GM23338 (cell line): ENCODE measurements around the gene BTBD19. TPM values are rescaled to one million over a fixed set of nuclear protein-coding genes. Genes with fewer than 3 reads are reported as not detected.

Experiments used
- ATAC-seq: fragments of 200-7000 bp; cut with Tn5 transposase; 3 replicates; pipeline ENCODE4 v1.9.1; 2020
- DNase-seq: peaks from one replicate; pipeline ENCODE4 v3.0.0-alpha.2; 2015; ENCODE audit warnings: low spot score
- H2AFZ ChIP-seq: fragments of 200-600 bp; sonication (generic); 2 replicates; pipeline ENCODE4 v1.8.0; 2016; ENCODE audit warnings: antibody characterized with exemption, mild to moderate bottlenecking, moderate library complexity
- H3F3A ChIP-seq: fragments of 200-600 bp; sonication (generic); replicated peaks from 2 replicates; pipeline ENCODE4 v1.8.0; 2017; ENCODE audit warnings: antibody characterized with exemption, mixed run types, low read depth
- H3K27ac ChIP-seq: fragments of 200-600 bp; sonication (generic); 2 replicates; pipeline ENCODE4 v1.6.1; 2016; ENCODE audit warnings: low read depth
- H3K27me3 ChIP-seq: fragments of 200-600 bp; sonication (generic); 2 replicates; pipeline ENCODE4 v1.8.0; 2016; ENCODE audit warnings: mild to moderate bottlenecking, mixed run types, moderate library complexity; ENCODE audit not compliant: insufficient read depth
- H3K36me3 ChIP-seq: fragments of 200-600 bp; sonication (generic); 2 replicates; pipeline ENCODE4 v1.8.0; 2016; ENCODE audit warnings: mild to moderate bottlenecking; ENCODE audit not compliant: insufficient read depth
- H3K4me1 ChIP-seq: fragments of 200-600 bp; sonication (generic); 2 replicates; pipeline ENCODE4 v1.8.0; 2016; ENCODE audit warnings: mild to moderate bottlenecking, moderate library complexity; ENCODE audit not compliant: insufficient read depth
- H3K4me2 ChIP-seq: fragments of 200-600 bp; sonication (generic); 2 replicates; pipeline ENCODE4 v1.7.1; 2017; ENCODE audit warnings: mixed run types
- H3K4me3 ChIP-seq: fragments of 200-600 bp; sonication (generic); 2 replicates; pipeline ENCODE4 v1.6.1; 2016; ENCODE audit warnings: mixed run types
- H3K79me2 ChIP-seq: fragments of 200-600 bp; sonication (generic); replicated peaks from 2 replicates; pipeline ENCODE4 v1.8.0; 2017; ENCODE audit warnings: mild to moderate bottlenecking; ENCODE audit not compliant: insufficient read depth
- H3K9me2 ChIP-seq: fragments of 200-600 bp; sonication (generic); 2 replicates; pipeline ENCODE4 v1.8.0; 2017; ENCODE audit not compliant: insufficient read depth
- H4K20me1 ChIP-seq: fragments of 200-600 bp; sonication (generic); replicated peaks from 2 replicates; pipeline ENCODE4 v1.8.0; 2017; ENCODE audit warnings: mild to moderate bottlenecking; ENCODE audit not compliant: insufficient read depth
- H3K27ac Mint-ChIP-seq: 2 replicates; pipeline ENCODE4 v1.8.0; 2020; ENCODE audit warnings: inconsistent platforms, mild to moderate bottlenecking, moderate library complexity, mixed read lengths
- H3K27me3 Mint-ChIP-seq: 3 replicates; pipeline ENCODE4 v1.8.0; 2022; ENCODE audit warnings: low read depth, mild to moderate bottlenecking, moderate library complexity, mixed read lengths, inconsistent platforms; ENCODE audit not compliant: insufficient read depth, poor library complexity
- H3K36me3 Mint-ChIP-seq: 3 replicates; pipeline ENCODE4 v1.8.0; 2021; ENCODE audit warnings: low read depth, mild to moderate bottlenecking, inconsistent platforms, moderate library complexity, mixed read lengths
- H3K4me1 Mint-ChIP-seq: 3 replicates; pipeline ENCODE4 v1.8.0; 2020; ENCODE audit warnings: mild to moderate bottlenecking, inconsistent platforms, mixed read lengths
- H3K4me3 Mint-ChIP-seq: 3 replicates; pipeline ENCODE4 v1.8.0; 2021; ENCODE audit warnings: moderate library complexity, mild to moderate bottlenecking, inconsistent platforms, mixed read lengths
- H3K9me3 Mint-ChIP-seq: 3 replicates; pipeline ENCODE4 v1.8.0; 2020; ENCODE audit warnings: moderate library complexity, mild to moderate bottlenecking, inconsistent platforms, mixed read lengths
- EZH2phosphoT487 ChIP-seq: fragments of 200-600 bp; sonication (generic); IDR thresholded peaks from one replicate; pipeline ENCODE4 v1.8.1; 2018; ENCODE audit warnings: antibody characterized with exemption; ENCODE audit not compliant: unreplicated experiment
- JUNB ChIP-seq: IDR thresholded peaks from one replicate; pipeline ENCODE4 v1.6.1; 2016; ENCODE audit warnings: antibody characterized with exemption; ENCODE audit not compliant: unreplicated experiment
- NANOG ChIP-seq: IDR thresholded peaks from 2 replicates; pipeline ENCODE4 v1.6.1; 2016; ENCODE audit warnings: antibody characterized with exemption, borderline replicate concordance
- POLR2AphosphoS5 ChIP-seq: IDR thresholded peaks from 2 replicates; pipeline ENCODE4 v1.6.1; 2016; ENCODE audit warnings: antibody characterized with exemption, low read depth
- STAT1 ChIP-seq: IDR thresholded peaks from one replicate; pipeline ENCODE4 v1.6.1; 2016; ENCODE audit warnings: antibody characterized with exemption; ENCODE audit not compliant: unreplicated experiment
- ZNF114 ChIP-seq: fragments of 250-450 bp; sonication (Bioruptor Pico); IDR thresholded peaks from 2 replicates; pipeline ENCODE4 v1.5.0; 2020; ENCODE audit warnings: mild to moderate bottlenecking, moderate library complexity
- ZNF331 ChIP-seq: fragments of 250-450 bp; sonication (Bioruptor Pico); IDR thresholded peaks from 2 replicates; pipeline ENCODE4 v1.5.0; 2020; ENCODE audit warnings: low read depth, mild to moderate bottlenecking, moderate library complexity
- polyA plus RNA-seq: library from polyadenylated mRNA; unstranded; fragments of >200 nt; fragmentation: Nextera tagmentation; extraction: Ambion mirVana; gene quantifications from 2 replicates; pipeline ENCODE4 v1.2.1, GENCODE V29; 2016
- total RNA-seq: library from RNA; depleted of rRNA; stranded (reverse); fragments of >200 nt; shearing (Covaris generic); gene quantifications from 2 replicates; pipeline ENCODE4 v1.2.3, GENCODE V29; 2014
- TF ChIP-seq, protein P1 (sequence below), 2 experiments: fragments of 200-600 bp in 1 of 2; sonication (generic) in 1 of 2; conservative IDR thresholded peaks; 2 replicates each; pipeline versions ENCODE4 v1.5.1 to v1.6.1; 2016 to 2017; ENCODE audit warnings: antibody characterized with exemption in 2 of 2, low read depth in 2 of 2, mild to moderate bottlenecking in 2 of 2, moderate library complexity in 1 of 2
- TF ChIP-seq, protein P2 (sequence below): fragments of 250-450 bp; sonication (Bioruptor Pico); IDR thresholded peaks from 2 replicates; pipeline ENCODE4 v1.5.0; 2020; ENCODE audit warnings: mild to moderate bottlenecking, moderate library complexity
- TF ChIP-seq, protein P3 (sequence below): IDR thresholded peaks from one replicate; pipeline ENCODE4 v1.6.1; 2018; ENCODE audit warnings: antibody characterized with exemption; ENCODE audit not compliant: unreplicated experiment
- TF ChIP-seq, protein P4 (sequence below): IDR thresholded peaks from 2 replicates; pipeline ENCODE4 v1.6.1; 2016; ENCODE audit warnings: antibody characterized with exemption

The BTBD19 gene
- total and polyA plus RNA-seq, 2 experiments from 2014 or later = 0.37 to 0.66 TPM

DNA sequence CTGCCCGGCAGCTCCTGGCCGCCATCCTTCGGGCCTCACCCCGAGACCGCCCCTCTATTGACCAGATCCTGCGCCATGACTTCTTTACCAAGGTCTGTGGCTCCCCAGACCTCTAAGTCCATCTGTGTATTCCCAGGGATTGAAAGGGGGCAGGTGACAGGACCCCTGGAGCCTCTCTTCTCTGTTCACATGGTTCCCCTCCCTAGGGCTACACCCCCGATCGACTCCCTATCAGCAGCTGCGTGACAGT is 5.3 kb upstream of the BTBD19 start:
- no peaks in the 10 kb centered on the region for H3K9me3 Mint-ChIP-seq
- Histone ChIP-seq H3K27me3 (no peaks in the 10 kb centered on the region), H3K9me2 (no peaks in the 10 kb centered on the region), H3F3A (peaks cover 18% of the 10 kb centered on the region; the same call in 1 of the 2 replicates), H3K4me3 (no peak overlapping the region), H4K20me1 (no peaks in the 10 kb centered on the region), H2AFZ (no peak overlapping the region), H3K36me3 (no peaks in the 10 kb centered on the region; the same call in 1 of the 2 replicates), H3K4me1 (peaks cover 22% of the 10 kb centered on the region), H3K4me2 (no peak overlapping the region), H3K27ac (no peak overlapping the region), H3K79me2 (0 out of 2 replicates have a peak, but pooled peaks cover 3% of the 10 kb centered on the region)
- no peak for DNase-seq
- ATAC-seq = no peak
- no peak overlapping the region; the same call in 1 of the 2 replicates for H3K27ac Mint-ChIP-seq
- TF ChIP-seq, protein P1, sequence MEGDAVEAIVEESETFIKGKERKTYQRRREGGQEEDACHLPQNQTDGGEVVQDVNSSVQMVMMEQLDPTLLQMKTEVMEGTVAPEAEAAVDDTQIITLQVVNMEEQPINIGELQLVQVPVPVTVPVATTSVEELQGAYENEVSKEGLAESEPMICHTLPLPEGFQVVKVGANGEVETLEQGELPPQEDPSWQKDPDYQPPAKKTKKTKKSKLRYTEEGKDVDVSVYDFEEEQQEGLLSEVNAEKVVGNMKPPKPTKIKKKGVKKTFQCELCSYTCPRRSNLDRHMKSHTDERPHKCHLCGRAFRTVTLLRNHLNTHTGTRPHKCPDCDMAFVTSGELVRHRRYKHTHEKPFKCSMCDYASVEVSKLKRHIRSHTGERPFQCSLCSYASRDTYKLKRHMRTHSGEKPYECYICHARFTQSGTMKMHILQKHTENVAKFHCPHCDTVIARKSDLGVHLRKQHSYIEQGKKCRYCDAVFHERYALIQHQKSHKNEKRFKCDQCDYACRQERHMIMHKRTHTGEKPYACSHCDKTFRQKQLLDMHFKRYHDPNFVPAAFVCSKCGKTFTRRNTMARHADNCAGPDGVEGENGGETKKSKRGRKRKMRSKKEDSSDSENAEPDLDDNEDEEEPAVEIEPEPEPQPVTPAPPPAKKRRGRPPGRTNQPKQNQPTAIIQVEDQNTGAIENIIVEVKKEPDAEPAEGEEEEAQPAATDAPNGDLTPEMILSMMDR (conservative IDR thresholded peaks at IDR 0.05; ENCODE audit: low read depth in 2 of 2) = no peak
- TF ChIP-seq EZH2phosphoT487 = no peak
- TF ChIP-seq POLR2AphosphoS5 = no peak
- TF ChIP-seq ZNF114 (CRISPR knock-in tag) = no peak
- TF ChIP-seq, protein P2, sequence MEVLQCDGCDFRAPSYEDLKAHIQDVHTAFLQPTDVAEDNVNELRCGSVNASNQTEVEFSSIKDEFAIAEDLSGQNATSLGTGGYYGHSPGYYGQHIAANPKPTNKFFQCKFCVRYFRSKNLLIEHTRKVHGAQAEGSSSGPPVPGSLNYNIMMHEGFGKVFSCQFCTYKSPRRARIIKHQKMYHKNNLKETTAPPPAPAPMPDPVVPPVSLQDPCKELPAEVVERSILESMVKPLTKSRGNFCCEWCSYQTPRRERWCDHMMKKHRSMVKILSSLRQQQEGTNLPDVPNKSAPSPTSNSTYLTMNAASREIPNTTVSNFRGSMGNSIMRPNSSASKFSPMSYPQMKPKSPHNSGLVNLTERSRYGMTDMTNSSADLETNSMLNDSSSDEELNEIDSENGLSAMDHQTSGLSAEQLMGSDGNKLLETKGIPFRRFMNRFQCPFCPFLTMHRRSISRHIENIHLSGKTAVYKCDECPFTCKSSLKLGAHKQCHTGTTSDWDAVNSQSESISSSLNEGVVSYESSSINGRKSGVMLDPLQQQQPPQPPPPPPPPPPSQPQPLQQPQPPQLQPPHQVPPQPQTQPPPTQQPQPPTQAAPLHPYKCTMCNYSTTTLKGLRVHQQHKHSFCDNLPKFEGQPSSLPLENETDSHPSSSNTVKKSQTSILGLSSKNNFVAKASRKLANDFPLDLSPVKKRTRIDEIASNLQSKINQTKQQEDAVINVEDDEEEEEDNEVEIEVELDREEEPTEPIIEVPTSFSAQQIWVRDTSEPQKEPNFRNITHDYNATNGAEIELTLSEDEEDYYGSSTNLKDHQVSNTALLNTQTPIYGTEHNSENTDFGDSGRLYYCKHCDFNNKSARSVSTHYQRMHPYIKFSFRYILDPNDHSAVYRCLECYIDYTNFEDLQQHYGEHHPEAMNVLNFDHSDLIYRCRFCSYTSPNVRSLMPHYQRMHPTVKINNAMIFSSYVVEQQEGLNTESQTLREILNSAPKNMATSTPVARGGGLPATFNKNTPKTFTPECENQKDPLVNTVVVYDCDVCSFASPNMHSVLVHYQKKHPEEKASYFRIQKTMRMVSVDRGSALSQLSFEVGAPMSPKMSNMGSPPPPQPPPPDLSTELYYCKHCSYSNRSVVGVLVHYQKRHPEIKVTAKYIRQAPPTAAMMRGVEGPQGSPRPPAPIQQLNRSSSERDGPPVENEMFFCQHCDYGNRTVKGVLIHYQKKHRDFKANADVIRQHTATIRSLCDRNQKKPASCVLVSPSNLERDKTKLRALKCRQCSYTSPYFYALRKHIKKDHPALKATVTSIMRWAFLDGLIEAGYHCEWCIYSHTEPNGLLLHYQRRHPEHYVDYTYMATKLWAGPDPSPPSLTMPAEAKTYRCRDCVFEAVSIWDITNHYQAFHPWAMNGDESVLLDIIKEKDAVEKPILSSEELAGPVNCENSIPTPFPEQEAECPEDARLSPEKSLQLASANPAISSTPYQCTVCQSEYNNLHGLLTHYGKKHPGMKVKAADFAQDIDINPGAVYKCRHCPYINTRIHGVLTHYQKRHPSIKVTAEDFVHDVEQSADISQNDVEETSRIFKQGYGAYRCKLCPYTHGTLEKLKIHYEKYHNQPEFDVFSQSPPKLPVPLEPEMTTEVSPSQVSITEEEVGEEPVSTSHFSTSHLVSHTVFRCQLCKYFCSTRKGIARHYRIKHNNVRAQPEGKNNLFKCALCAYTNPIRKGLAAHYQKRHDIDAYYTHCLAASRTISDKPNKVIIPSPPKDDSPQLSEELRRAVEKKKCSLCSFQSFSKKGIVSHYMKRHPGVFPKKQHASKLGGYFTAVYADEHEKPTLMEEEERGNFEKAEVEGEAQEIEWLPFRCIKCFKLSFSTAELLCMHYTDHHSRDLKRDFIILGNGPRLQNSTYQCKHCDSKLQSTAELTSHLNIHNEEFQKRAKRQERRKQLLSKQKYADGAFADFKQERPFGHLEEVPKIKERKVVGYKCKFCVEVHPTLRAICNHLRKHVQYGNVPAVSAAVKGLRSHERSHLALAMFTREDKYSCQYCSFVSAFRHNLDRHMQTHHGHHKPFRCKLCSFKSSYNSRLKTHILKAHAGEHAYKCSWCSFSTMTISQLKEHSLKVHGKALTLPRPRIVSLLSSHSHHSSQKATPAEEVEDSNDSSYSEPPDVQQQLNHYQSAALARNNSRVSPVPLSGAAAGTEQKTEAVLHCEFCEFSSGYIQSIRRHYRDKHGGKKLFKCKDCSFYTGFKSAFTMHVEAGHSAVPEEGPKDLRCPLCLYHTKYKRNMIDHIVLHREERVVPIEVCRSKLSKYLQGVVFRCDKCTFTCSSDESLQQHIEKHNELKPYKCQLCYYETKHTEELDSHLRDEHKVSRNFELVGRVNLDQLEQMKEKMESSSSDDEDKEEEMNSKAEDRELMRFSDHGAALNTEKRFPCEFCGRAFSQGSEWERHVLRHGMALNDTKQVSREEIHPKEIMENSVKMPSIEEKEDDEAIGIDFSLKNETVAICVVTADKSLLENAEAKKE (CRISPR knock-in tag) = no peak
- no peak for TF ChIP-seq STAT1
- TF ChIP-seq, protein P3, sequence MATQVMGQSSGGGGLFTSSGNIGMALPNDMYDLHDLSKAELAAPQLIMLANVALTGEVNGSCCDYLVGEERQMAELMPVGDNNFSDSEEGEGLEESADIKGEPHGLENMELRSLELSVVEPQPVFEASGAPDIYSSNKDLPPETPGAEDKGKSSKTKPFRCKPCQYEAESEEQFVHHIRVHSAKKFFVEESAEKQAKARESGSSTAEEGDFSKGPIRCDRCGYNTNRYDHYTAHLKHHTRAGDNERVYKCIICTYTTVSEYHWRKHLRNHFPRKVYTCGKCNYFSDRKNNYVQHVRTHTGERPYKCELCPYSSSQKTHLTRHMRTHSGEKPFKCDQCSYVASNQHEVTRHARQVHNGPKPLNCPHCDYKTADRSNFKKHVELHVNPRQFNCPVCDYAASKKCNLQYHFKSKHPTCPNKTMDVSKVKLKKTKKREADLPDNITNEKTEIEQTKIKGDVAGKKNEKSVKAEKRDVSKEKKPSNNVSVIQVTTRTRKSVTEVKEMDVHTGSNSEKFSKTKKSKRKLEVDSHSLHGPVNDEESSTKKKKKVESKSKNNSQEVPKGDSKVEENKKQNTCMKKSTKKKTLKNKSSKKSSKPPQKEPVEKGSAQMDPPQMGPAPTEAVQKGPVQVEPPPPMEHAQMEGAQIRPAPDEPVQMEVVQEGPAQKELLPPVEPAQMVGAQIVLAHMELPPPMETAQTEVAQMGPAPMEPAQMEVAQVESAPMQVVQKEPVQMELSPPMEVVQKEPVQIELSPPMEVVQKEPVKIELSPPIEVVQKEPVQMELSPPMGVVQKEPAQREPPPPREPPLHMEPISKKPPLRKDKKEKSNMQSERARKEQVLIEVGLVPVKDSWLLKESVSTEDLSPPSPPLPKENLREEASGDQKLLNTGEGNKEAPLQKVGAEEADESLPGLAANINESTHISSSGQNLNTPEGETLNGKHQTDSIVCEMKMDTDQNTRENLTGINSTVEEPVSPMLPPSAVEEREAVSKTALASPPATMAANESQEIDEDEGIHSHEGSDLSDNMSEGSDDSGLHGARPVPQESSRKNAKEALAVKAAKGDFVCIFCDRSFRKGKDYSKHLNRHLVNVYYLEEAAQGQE = no peak
- TF ChIP-seq ZNF331 (CRISPR knock-in tag) = no peak
- no peak for TF ChIP-seq NANOG
- TF ChIP-seq JUNB = no peak
- TF ChIP-seq, protein P4, sequence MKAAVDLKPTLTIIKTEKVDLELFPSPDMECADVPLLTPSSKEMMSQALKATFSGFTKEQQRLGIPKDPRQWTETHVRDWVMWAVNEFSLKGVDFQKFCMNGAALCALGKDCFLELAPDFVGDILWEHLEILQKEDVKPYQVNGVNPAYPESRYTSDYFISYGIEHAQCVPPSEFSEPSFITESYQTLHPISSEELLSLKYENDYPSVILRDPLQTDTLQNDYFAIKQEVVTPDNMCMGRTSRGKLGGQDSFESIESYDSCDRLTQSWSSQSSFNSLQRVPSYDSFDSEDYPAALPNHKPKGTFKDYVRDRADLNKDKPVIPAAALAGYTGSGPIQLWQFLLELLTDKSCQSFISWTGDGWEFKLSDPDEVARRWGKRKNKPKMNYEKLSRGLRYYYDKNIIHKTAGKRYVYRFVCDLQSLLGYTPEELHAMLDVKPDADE = no peak
- H3K36me3 Mint-ChIP-seq = peaks cover 41% of the 10 kb centered on the region
- H3K4me1 Mint-ChIP-seq = peaks cover 25% of the 10 kb centered on the region
- H3K4me3 Mint-ChIP-seq = no peak overlapping the region
- peaks cover 13% of the 10 kb centered on the region for H3K27me3 Mint-ChIP-seq
